Activated CD4-positive, alpha-beta T cell treated with anti-CD3 and anti-CD28 coated beads, Interleukin-2, amount 10 ng/mL, durations not matched to agents 24 days and 14 days (primary cell): Measurements from ENCODE around the gene GOLGA8A. TPM values are rescaled to one million over a fixed set of nuclear protein-coding genes. Genes with fewer than 3 reads are reported as not detected.

Experiments used
- DNase-seq: peaks from one replicate; pipeline ENCODE4 v3.0.0; 2022
- H3K27ac Mint-ChIP-seq: one replicate; pipeline ENCODE4 v1.8.0; 2022; ENCODE audit warnings: mild to moderate bottlenecking, mixed read lengths
- H3K27me3 Mint-ChIP-seq: one replicate; pipeline ENCODE4 v1.8.0; 2022; ENCODE audit warnings: mixed read lengths
- H3K36me3 Mint-ChIP-seq: one replicate; pipeline ENCODE4 v1.8.0; 2022; ENCODE audit warnings: low read depth, mild to moderate bottlenecking, mixed read lengths
- H3K4me1 Mint-ChIP-seq: one replicate; pipeline ENCODE4 v1.8.0; 2021; ENCODE audit warnings: mixed read lengths
- H3K4me3 Mint-ChIP-seq: one replicate; pipeline ENCODE4 v1.8.0; 2022; ENCODE audit warnings: mild to moderate bottlenecking, moderate library complexity, mixed read lengths
- H3K9me3 Mint-ChIP-seq: one replicate; pipeline ENCODE4 v1.8.0; 2021; ENCODE audit warnings: mixed read lengths
- intact Hi-C: fragments of 100-400 bp; cut with micrococcal nuclease; formaldehyde crosslinking; loops from one replicate; pipeline ENCODE4 v1.15.1; 2023
- total RNA-seq: library from RNA; stranded (reverse); gene quantifications from 2 replicates; pipeline ENCODE4 v1.2.3, GENCODE V29; 2022

Gene GOLGA8A, protein sequence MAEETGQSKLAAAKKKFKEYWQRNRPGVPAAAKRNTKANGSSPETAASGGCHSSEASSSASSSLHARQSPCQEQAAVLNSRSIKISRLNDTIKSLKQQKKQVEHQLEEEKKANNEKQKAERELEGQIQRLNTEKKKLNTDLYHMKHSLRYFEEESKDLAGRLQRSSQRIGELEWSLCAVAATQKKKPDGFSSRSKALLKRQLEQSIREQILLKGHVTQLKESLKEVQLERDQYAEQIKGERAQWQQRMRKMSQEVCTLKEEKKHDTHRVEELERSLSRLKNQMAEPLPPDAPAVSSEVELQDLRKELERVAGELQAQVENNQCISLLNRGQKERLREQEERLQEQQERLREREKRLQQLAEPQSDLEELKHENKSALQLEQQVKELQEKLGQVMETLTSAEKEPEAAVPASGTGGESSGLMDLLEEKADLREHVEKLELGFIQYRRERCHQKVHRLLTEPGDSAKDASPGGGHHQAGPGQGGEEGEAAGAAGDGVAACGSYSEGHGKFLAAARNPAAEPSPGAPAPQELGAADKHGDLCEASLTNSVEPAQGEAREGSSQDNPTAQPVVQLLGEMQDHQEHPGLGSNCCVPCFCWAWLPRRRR
- 244 and 246 TPM in 2 replicates for total RNA-seq

DNA sequence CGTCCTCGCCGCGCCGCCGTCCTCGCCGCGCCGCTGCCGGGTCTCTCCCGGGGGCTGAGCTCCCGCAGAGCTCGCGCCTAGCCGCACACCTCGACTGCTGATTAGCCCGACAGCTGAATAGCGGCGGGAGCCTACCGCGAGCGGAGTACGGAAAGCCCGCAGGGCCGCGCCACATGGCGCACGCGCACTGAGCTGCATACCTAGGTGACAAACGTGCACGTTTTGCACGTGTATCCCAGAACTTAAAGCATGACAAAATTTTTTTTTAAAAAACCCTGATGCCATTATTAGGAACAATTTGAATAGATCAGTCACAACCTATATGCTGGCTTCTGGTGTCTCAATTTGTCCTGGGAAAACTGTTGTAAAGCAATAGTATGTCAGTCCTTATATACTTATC, at the start of gene GOLGA8A:
Gene GOLGA8A, minus strand, starts transcription at position 122 of the 400 bp plus-strand sequence. CDS start 48,117 bp downstream, outside the sequence.
- H3K27ac Mint-ChIP-seq: peak within 1 kb of the TSS; percentile 98
- peak; percentile 95 for DNase-seq
- no peaks in the 10 kb centered on the region for H3K9me3 Mint-ChIP-seq
- peaks cover 12% of the 10 kb centered on the region for H3K27me3 Mint-ChIP-seq
- intact Hi-C loops: loop anchor here (1.0 to 10.0 kb wide), 5 partner anchors 71 to 333 kb away; partner anchors contain the start of genes EMC7, GOLGA8B, LPCAT4 and PGBD4
- peaks cover 20% of the 10 kb centered on the region for H3K4me1 Mint-ChIP-seq
- H3K36me3 Mint-ChIP-seq: peaks cover 26% of the 10 kb centered on the region
- peak within 1 kb of the TSS; percentile 92 for H3K4me3 Mint-ChIP-seq

GRCh38 chr15:34483644-34484043, 46.0 kb upstream of the GOLGA8A start:
- intact Hi-C loops: no loop called here
- no peak overlapping the region for H3K4me3 Mint-ChIP-seq
- H3K9me3 Mint-ChIP-seq: peaks cover 7% of the 10 kb centered on the region
- DNase-seq: no peak
- no peak overlapping the region for H3K27ac Mint-ChIP-seq
- H3K4me1 Mint-ChIP-seq: peaks cover 2% of the 10 kb centered on the region
- peaks cover 54% of the 10 kb centered on the region for H3K27me3 Mint-ChIP-seq
- no peaks in the 10 kb centered on the region for H3K36me3 Mint-ChIP-seq

GRCh38 chr15:34481370-34481769, 43.8 kb upstream of the GOLGA8A start:
- H3K27ac Mint-ChIP-seq: no peak overlapping the region
- peaks cover 57% of the 10 kb centered on the region for H3K27me3 Mint-ChIP-seq
- H3K9me3 Mint-ChIP-seq: peaks cover 7% of the 10 kb centered on the region
- no peak overlapping the region for H3K4me3 Mint-ChIP-seq
- H3K36me3 Mint-ChIP-seq: no peaks in the 10 kb centered on the region
- intact Hi-C loops: no loop called here
- H3K4me1 Mint-ChIP-seq: peaks cover 2% of the 10 kb centered on the region
- DNase-seq: no peak

DNA sequence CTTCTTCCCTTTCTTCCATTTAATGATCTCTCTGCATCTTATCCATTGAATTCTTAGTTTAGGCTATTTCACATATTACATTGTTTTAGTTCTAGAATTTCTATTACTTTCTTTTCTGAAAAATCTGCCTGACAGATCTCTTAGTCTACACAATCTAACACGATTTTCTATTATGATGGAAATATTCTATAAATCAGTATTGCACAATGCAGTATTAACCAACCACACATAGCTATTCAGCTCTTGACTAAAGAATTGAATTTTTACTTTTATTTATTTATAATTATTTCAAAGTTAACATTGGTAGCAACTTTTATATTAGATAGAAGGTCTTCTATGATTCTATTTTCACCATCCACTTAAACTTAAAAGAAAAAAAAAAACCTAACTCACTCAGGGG, 36.2 kb upstream of the GOLGA8A start:
- Mint-ChIP-seq H3K27me3 (peaks cover 34% of the 10 kb centered on the region), H3K27ac (no peak overlapping the region), H3K4me3 (no peak overlapping the region), H3K36me3 (no peaks in the 10 kb centered on the region), H3K9me3 (no peaks in the 10 kb centered on the region), H3K4me1 (peaks cover 8% of the 10 kb centered on the region)
- no peak for DNase-seq
- intact Hi-C loops: no loop called here

DNA sequence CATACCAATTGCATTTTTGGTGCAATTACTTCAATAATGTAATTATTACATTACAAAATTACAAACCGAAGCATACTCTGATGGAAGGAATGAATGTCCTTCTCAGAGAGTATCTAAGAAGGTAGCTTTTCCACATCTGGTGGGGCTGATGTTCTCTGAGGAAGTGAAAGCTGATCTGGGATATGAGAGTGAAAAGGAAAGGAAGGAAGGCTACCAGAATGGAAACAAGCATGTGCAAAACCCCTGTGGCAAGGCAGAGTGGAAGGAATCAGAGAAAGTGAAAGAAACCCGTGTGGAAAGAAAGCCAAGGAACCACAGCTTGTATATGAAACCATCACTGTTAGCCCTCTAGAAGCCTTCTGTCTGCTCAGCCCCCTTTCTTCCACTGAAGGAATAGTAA, 35.3 kb upstream of the GOLGA8A start:
- DNase-seq: no peak
- no peaks in the 10 kb centered on the region for H3K9me3 Mint-ChIP-seq
- H3K27ac Mint-ChIP-seq: no peak overlapping the region
- no peaks in the 10 kb centered on the region for H3K36me3 Mint-ChIP-seq
- peaks cover 11% of the 10 kb centered on the region for H3K4me1 Mint-ChIP-seq
- intact Hi-C loops: no loop called here
- H3K4me3 Mint-ChIP-seq: no peak overlapping the region
- peaks cover 26% of the 10 kb centered on the region for H3K27me3 Mint-ChIP-seq

- Mint-ChIP-seq H3K27me3 (peaks cover 17% of the 10 kb centered on the region), H3K27ac (peak overlapping the region; percentile 49), H3K9me3 (no peaks in the 10 kb centered on the region), H3K36me3 (no peaks in the 10 kb centered on the region), H3K4me3 (no peak overlapping the region), H3K4me1 (peaks cover 13% of the 10 kb centered on the region)
- DNase-seq: no peak
- intact Hi-C loops: no loop called here
Observed at GRCh38 chr15:34470892-34471291, 33.3 kb upstream of the GOLGA8A start.

DNA sequence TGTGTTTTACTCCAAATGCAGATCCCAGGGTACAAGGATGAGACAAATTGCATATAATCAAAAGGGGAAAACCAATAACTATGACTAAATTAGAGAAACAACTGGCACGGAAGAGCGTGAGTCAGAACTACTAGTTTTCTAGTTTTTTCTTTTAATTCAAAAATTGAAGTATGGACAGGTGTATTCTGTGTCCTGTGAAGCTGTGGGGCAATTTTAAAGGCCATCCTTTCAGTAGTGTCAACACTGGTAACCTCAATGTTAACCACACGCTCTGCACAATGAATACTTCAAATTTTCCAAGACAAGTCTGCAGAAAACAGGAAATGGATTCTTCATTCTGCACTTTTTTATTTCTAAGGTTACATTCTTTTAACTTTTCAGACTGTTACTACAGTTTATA, 32.5 kb upstream of the GOLGA8A start:
- intact Hi-C loops: no loop called here
- H3K9me3 Mint-ChIP-seq: no peaks in the 10 kb centered on the region
- no peak for DNase-seq
- H3K36me3 Mint-ChIP-seq: no peaks in the 10 kb centered on the region
- peaks cover 13% of the 10 kb centered on the region for H3K4me1 Mint-ChIP-seq
- peak overlapping the region; percentile 49 for H3K27ac Mint-ChIP-seq
- no peak overlapping the region for H3K4me3 Mint-ChIP-seq
- peaks cover 14% of the 10 kb centered on the region for H3K27me3 Mint-ChIP-seq

DNA sequence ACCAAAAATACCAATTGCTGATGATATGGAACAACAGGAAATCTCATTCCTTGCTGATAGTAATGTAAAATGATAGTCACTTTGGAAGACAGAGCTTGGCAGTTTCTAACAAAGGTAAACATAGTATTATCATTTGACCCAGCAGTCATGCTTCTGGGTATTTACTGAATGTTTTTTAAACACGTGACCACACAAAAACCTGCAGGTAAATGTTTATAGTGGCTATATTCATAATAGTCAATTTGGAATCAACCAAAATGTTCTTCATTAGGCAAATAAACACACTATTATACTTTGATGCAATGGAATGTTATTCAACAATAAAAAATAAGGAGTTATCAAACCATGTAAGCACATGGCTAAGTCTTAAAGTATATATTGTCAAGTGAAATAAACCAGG, 24.1 kb upstream of the GOLGA8A start:
- no peaks in the 10 kb centered on the region for H3K9me3 Mint-ChIP-seq

DNA sequence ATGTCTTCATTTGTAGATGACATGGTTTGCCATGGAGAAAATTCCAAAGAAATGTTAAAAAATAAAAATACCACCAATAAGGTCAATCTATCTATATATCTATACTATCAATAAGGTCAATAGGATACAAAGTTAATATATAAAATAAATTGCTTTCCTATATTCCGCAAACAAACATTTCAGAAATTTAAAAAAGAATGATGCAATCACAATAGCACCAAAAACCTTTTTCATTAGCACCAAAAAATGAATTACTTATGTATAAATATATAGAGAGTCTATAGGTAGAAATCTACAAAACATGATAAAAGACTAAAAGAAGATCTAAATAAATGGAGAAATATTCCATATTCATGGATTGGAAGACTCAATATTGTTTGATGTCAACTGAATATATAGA, 22.8 kb upstream of the GOLGA8A start:
- no peaks in the 10 kb centered on the region for H3K36me3 Mint-ChIP-seq
- H3K4me3 Mint-ChIP-seq: no peak overlapping the region
- intact Hi-C loops: no loop called here
- DNase-seq: no peak
- no peaks in the 10 kb centered on the region for H3K9me3 Mint-ChIP-seq
- H3K27ac Mint-ChIP-seq: no peak overlapping the region
- H3K27me3 Mint-ChIP-seq: peaks cover 53% of the 10 kb centered on the region
- no peaks in the 10 kb centered on the region for H3K4me1 Mint-ChIP-seq

More for the DNA sequence above, 24.1 kb upstream of the GOLGA8A start:
- Mint-ChIP-seq H3K27me3 (peaks cover 47% of the 10 kb centered on the region), H3K4me3 (no peak overlapping the region), H3K4me1 (no peaks in the 10 kb centered on the region), H3K36me3 (no peaks in the 10 kb centered on the region), H3K27ac (no peak overlapping the region)
- intact Hi-C loops: no loop called here
- no peak for DNase-seq

DNA sequence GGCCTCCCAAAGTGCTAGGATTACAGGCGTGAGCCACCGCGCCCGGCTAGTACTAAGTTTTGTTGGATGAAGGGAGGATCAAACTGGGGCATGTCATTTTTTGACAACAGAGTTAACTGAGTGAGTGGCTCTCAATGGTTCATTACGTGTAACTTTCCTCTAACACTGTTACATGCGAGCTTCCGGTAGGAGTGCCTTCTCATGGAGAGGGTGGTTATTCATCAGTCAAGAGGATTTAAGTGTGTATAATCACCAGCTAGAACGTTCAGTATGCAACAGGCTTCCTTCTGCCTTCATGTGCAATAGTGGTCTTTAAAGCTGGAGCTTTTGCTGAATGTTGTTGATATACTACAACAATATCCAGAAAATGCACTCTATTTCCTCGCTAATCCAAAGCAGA, 19.1 kb upstream of the GOLGA8A start:
- Mint-ChIP-seq H3K36me3 (no peaks in the 10 kb centered on the region), H3K27me3 (peaks cover 58% of the 10 kb centered on the region), H3K27ac (no peak overlapping the region), H3K4me3 (no peak overlapping the region), H3K4me1 (no peaks in the 10 kb centered on the region), H3K9me3 (no peaks in the 10 kb centered on the region)
- intact Hi-C loops: no loop called here
- DNase-seq: no peak

GRCh38 chr15:34442891-34443290, 5.3 kb upstream of the GOLGA8A start:
- Mint-ChIP-seq H3K27ac (no peak overlapping the region), H3K36me3 (no peaks in the 10 kb centered on the region), H3K27me3 (peaks cover 50% of the 10 kb centered on the region), H3K4me3 (no peak overlapping the region), H3K4me1 (no peaks in the 10 kb centered on the region), H3K9me3 (no peaks in the 10 kb centered on the region)
- intact Hi-C loops: loop anchor here (10.0 kb wide), 1 partner anchor 52 kb away; no protein-coding TSS in a partner anchor
- DNase-seq: no peak

DNA sequence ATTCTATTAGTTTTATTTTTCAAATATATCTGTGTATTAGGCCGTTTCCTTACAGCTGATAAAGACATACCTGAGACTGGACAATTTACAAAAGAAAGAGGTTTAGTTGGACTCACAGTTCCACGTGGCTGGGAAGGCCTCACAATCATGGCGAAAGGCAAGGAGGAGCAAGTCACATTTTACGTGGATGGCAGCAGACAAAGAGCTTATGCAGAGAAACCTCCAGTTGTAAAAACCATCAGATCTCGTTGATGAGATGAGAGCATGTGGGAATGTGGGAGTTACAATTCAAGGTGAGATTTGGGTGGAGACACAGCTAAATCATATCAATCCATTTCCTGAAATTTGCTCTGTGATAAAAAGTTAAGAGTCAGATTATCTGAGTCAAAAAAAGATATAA, 2.3 kb upstream of the GOLGA8A start:
- no peak for DNase-seq
- Mint-ChIP-seq H3K4me1 (peaks cover 12% of the 10 kb centered on the region), H3K9me3 (no peaks in the 10 kb centered on the region), H3K27me3 (peaks cover 33% of the 10 kb centered on the region), H3K4me3 (no peak overlapping the region), H3K27ac (no peak overlapping the region), H3K36me3 (peaks cover 13% of the 10 kb centered on the region)
- intact Hi-C loops: loop anchor here (10.0 kb wide), 4 partner anchors 55 to 335 kb away; partner anchors contain the start of genes EMC7, PGBD4 and SLC12A6

DNA sequence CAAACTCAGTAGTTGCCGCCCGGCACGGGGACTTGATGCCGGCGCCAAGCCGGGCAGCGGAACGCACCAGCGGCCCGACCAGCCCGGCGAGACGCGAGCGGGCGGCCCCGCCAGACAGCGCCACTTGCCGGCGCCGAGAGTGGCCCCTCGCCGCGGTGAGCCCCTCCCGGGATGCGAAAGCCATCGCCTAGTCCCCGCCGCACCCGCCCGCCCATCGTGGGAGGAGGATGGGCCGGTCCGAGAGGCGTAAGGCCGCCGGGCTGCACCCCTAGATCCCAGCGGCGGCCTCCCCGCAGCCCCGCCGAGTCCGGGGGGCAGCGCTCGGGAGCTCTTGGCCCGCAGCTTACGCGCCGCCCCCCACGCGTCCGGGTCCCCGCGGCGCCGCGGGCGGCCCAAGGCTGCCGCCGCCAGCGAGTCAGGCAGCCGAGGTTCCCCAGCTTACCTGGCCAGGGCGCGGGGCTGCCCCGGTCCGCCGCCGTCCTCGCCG, 609 bp downstream of the GOLGA8A start:
- Mint-ChIP-seq H3K36me3 (peaks cover 33% of the 10 kb centered on the region), H3K4me3 (peak overlapping the region; percentile 92), H3K27me3 (peaks cover 11% of the 10 kb centered on the region), H3K27ac (peak overlapping the region; percentile 82), H3K4me1 (peaks cover 24% of the 10 kb centered on the region), H3K9me3 (no peaks in the 10 kb centered on the region)
- intact Hi-C loops: loop anchor here (1.0 to 10.0 kb wide), 5 partner anchors 70 to 332 kb away; partner anchors contain the start of genes EMC7, GOLGA8B, LPCAT4 and PGBD4
- DNase-seq: peak; percentile 87
